ENCODE data around the gene GMPR. TPM values are rescaled to one million over a fixed set of nuclear protein-coding genes. Genes with fewer than 3 reads are reported as not detected.
"Not testable (repeated sequence)": the region's sequence is repeated elsewhere in the genome, so short reads cannot be mapped to it uniquely, and the experiment has no call there.

GMPR gene
- total RNA-seq, 1 donor: 4.7 TPM

- DNase-seq (ENCODE audit: low read depth): peak; percentile 32
- no peak for TF ChIP-seq CTCF (IDR thresholded peaks at IDR 0.05; ENCODE audit: insufficient read depth, low read depth, low read length)
- H3K4me3 ChIP-seq (ENCODE audit: low read depth, low read length): no peak overlapping the region
Measured at GRCh38 chr6:16256781-16257180, 18.4 kb downstream of the GMPR start.

GRCh38 chr6:16257999-16258708, 19.8 kb downstream of the GMPR start:
- no peak for TF ChIP-seq CTCF (IDR thresholded peaks at IDR 0.05; ENCODE audit: insufficient read depth, low read depth, low read length)
- DNase-seq (ENCODE audit: low read depth): peak; percentile 19
- no peak overlapping the region for H3K4me3 ChIP-seq (ENCODE audit: low read depth, low read length)

- no peak overlapping the region for H3K4me3 ChIP-seq (ENCODE audit: low read depth, low read length)
- DNase-seq (ENCODE audit: low read depth): no peak
- TF ChIP-seq CTCF (IDR thresholded peaks at IDR 0.05; ENCODE audit: insufficient read depth, low read depth, low read length): no peak
Measured at GRCh38 chr6:16258709-16259075, 20.3 kb downstream of the GMPR start.

GRCh38 chr6:16259604-16260003, 21.2 kb downstream of the GMPR start:
- not testable (repeated sequence) for H3K4me3 ChIP-seq (ENCODE audit: low read depth, low read length); DNase-seq (ENCODE audit: low read depth)

- not testable (repeated sequence) for DNase-seq (ENCODE audit: low read depth); H3K4me3 ChIP-seq (ENCODE audit: low read depth, low read length)
Measured at GRCh38 chr6:16260602-16261001, 22.2 kb downstream of the GMPR start.

GRCh38 chr6:16262773-16263172, 24.4 kb downstream of the GMPR start:
- not testable (repeated sequence) for DNase-seq (ENCODE audit: low read depth); H3K4me3 ChIP-seq (ENCODE audit: low read depth, low read length)

GRCh38 chr6:16263464-16264099, 25.2 kb downstream of the GMPR start:
- H3K4me3 ChIP-seq (ENCODE audit: low read depth, low read length); DNase-seq (ENCODE audit: low read depth): not testable (repeated sequence)

GRCh38 chr6:16264785-16265184, 26.4 kb downstream of the GMPR start:
- H3K4me3 ChIP-seq (ENCODE audit: low read depth, low read length): no peak overlapping the region
- no peak for DNase-seq (ENCODE audit: low read depth)
- TF ChIP-seq CTCF (IDR thresholded peaks at IDR 0.05; ENCODE audit: insufficient read depth, low read depth, low read length): no peak
